GM13977 (cell line): ENCODE data around the gene REEP6.

Experiments used
- DNase-seq: peaks from one replicate; pipeline ENCODE4 v3.0.0; 2012; ENCODE audit warnings: low spot score
- in situ Hi-C: fragments of 300-500 bp; cut with MboI; formaldehyde crosslinking; loops from one replicate; pipeline ENCODE4 v1.12.0; 2022; ENCODE audit warnings: low sequenced_read_pairs, low pct_unique_long_range_greater_than_20kb, mixed read lengths, inconsistent platforms; ENCODE audit not compliant: unreplicated experiment
- TF ChIP-seq, protein P1 (sequence below): IDR thresholded peaks from 2 replicates; pipeline ENCODE4 v1.5.1; 2012; ENCODE audit warnings: mild to moderate bottlenecking, control low read depth; ENCODE audit not compliant: insufficient read depth; ENCODE audit errors: extremely low read depth, missing control alignments

Gene REEP6

DNA sequence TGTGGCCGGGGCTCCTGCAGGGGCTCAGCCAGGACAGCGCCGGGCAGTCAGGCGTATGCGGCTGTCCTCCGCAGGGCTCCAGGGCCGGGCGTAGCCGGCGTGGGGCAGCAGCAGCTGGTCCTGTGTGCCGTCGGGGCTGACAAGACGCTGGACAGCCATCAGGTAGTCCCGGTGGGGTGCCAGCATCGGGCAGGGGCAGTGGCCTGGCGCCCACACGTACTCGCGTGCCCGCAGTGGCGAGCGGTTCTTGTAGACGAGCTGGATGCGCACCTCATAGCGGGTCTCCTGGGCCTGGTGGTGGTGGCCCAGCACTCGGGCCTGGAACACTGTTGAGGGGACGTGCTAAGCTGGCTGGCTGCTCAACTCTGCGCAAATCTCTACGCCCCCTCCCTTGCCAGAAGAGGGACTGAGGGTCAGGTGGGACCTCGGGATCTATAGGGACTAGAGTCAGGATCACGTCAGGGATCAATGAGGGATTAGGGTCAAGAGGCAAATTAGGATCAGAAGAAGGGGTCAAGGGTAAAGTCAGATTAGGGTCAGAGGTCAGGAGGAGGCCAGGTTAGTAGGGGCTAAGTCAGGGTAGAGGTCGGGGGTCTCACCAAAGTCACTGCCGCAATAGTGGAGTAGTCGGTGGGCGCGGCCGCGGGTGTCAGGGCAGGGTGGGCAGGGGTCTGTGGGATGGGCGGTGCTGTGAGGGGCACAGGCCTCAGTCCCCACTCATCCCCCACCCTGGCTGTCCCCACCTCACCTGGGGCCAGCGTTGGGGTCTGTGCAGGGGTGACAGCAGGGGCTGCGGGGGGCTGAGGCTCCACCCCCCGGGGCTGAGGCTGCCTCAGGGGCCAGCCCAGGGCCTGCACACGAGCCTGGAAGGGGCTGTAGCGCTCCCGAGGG is 15.3 kb downstream of the REEP6 start:
- in situ Hi-C loops: no loop called here
- TF ChIP-seq, protein P1, sequence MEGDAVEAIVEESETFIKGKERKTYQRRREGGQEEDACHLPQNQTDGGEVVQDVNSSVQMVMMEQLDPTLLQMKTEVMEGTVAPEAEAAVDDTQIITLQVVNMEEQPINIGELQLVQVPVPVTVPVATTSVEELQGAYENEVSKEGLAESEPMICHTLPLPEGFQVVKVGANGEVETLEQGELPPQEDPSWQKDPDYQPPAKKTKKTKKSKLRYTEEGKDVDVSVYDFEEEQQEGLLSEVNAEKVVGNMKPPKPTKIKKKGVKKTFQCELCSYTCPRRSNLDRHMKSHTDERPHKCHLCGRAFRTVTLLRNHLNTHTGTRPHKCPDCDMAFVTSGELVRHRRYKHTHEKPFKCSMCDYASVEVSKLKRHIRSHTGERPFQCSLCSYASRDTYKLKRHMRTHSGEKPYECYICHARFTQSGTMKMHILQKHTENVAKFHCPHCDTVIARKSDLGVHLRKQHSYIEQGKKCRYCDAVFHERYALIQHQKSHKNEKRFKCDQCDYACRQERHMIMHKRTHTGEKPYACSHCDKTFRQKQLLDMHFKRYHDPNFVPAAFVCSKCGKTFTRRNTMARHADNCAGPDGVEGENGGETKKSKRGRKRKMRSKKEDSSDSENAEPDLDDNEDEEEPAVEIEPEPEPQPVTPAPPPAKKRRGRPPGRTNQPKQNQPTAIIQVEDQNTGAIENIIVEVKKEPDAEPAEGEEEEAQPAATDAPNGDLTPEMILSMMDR: no peak
- no peak for DNase-seq

DNA sequence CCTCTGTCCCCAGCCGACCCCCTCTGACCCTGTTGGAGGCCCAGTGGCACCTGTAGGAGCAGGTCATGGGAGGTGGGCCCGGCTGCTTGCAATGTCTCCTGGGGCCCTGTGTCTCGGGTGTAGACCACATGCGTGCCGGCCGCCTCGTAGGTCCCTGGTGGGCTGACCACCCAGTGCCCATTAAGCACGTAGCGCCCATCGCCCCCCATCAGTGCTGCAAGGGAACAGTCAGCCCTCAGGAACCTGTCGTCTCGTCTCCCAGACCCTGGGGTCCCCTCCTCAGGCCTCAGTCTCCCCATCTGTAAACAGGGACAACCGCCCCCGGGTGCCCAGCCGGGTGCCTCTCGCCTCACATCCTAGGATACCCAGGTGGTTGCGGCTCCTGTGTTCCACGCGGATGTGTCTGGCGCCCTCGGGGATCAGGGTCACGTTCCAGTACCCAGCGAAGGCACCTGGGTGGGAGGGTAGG is 16.2 kb downstream of the REEP6 start:
- DNase-seq: no peak
- in situ Hi-C loops: no loop called here
- TF ChIP-seq, protein P1: no peak

DNA sequence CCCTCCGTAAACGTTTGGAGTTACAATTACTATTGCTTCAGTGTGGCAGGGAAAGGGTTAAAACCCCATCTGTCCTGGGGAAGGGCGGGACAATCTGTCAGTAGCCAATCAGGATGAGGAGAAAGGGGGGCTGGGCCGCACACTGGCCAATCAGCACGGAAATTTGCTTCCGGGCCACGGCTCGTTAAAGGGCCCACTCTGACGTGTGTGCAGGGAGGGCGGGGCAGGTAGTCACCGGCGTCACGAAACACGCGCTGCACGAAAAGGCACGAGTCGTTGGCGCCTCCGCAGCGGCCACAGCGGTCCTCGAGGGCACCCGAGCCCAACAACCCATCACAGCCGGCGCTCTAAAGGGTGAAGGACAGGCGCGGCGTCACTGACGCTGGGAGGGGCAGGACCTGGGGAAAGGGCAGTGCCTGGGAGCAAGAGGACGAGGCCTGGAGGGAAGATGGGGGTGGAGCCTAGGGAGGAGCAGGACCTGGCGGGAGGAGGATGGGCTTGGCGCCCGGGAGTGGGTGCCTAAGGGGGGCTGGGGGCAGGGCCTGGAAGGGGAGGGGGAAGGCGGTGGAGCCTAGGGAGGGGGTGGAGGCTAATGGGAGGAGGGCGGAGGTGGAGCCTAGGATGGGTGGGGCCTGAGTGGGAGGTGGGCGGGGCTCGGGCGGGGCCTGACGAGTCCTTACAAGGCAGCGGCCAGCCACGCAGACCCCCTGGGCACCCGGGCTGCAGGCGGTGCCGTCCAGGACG is 17.0 kb downstream of the REEP6 start:
- TF ChIP-seq, protein P1: no peak
- in situ Hi-C loops: no loop called here
- peak; percentile 99 for DNase-seq

DNA sequence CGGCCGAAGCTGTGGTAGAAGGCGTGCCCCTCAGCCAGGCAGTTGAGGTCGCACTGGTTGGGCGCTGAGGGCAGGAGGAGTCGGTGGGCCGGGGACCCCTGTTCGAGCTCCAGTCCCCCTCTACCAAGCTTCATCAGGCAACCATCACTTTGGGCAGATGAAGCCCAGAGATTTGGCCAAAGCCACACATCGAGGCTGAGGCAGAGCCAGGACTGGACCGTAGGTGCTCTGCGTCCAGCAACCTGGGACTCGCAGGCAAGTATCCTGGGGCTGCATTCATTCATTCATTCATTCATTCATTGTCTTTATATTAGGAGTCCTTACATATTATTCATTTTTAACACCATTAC is 17.5 kb downstream of the REEP6 start:
- in situ Hi-C loops: no loop called here
- no peak for DNase-seq
- TF ChIP-seq, protein P1: no peak

DNA sequence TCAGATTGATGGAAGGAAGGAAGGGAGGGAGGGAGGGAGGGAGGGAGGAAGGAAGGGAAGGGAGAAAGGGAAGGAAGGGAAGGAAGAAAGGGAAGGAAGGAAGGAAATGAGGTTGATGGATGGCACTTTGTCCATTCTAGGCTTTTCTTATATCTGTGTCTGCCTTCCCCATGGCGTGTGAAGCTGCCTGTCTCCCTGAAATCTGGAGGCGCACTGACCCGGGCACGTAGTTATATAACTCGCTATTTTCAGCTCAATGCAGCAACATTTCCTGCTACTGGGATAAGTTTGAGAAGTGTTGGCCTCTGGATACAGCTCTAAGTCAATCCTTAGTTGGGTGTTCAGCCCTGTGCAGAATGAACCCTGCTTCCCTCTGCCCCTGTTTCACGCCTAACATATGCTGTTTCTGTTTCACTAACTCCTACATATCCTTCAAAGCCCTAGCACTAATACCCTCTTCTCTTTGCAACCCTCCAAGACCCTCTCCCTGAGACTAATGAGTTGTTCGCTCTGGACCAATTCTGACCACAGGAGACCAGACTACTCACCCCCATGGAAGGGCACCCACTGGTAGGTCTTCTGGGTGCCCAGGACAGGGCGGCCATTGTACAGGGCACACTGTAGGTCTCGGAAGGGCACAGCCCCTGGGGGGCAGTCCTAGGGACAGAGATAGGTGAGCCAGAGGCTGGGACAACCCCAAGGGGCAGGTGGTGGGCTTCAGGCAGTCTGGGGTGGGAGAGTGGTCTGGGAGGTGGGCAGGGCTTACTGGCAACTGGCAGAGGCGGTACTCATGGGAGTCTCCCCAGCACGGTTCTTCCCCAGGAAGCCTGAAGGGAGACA is 18.8 kb downstream of the REEP6 start:
- no peak for DNase-seq
- in situ Hi-C loops: no loop called here
- TF ChIP-seq, protein P1: no peak

DNA sequence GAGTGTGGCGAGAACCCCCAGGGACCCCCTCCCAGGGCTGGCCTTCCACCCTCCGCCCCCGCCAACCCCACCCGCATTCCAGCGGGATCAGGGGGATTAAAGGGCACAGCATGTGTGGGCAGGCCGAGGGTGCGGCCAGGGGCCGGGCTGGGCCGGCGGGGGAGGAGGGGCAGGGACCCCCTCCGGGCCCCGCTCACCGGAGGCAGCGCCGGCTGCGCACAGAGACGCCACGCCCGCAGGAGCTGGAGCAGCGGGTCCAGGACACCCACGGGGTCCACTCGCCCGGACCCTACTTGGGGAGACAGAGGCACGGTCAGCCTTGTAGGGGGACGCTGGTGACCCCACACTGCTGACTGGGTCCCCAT is 19.4 kb downstream of the REEP6 start:
- DNase-seq: no peak
- TF ChIP-seq, protein P1: no peak
- in situ Hi-C loops: no loop called here
